Measurements from ENCODE around the gene LHFPL6.

DNA sequence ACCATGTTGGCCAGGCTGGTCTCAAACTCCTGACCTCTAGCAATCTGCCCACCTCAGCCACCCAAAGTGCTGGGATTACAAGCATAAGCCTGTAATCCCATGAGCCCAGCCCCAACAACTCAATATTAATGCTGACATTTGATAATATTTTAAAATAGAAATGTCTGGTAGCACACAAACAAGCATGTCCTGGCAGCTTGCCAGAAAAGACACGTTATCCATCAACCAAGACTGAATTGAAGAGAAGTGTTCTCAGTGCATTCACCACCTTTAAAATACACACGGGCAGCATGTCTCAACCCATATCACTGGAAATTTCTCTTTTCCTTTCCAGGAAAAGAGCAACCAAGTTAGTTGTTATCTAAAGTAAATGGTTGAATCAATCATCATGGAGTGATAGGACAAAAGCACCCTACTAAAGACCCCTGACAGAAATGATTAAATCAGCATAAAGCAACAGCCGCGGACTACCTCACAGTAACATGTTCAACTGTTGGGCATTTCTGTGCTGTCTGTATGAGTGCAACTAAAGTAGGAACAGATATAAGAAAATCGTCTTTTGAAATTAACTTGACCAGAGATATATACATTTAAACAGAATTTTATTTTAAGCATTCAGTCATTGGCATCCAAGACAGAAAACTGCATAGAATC, 25.0 kb downstream of the LHFPL6 start:
- TF ChIP-seq, protein P1, sequence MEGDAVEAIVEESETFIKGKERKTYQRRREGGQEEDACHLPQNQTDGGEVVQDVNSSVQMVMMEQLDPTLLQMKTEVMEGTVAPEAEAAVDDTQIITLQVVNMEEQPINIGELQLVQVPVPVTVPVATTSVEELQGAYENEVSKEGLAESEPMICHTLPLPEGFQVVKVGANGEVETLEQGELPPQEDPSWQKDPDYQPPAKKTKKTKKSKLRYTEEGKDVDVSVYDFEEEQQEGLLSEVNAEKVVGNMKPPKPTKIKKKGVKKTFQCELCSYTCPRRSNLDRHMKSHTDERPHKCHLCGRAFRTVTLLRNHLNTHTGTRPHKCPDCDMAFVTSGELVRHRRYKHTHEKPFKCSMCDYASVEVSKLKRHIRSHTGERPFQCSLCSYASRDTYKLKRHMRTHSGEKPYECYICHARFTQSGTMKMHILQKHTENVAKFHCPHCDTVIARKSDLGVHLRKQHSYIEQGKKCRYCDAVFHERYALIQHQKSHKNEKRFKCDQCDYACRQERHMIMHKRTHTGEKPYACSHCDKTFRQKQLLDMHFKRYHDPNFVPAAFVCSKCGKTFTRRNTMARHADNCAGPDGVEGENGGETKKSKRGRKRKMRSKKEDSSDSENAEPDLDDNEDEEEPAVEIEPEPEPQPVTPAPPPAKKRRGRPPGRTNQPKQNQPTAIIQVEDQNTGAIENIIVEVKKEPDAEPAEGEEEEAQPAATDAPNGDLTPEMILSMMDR (IDR thresholded peaks at IDR 0.05), result no peak
- TF ChIP-seq POLR2A (IDR thresholded peaks at IDR 0.05), result no peak

Measured in Peyer's patch (tissue), 4 donors.